ENCODE measurements around the gene TCERG1L. TPM values are rescaled to one million over a fixed set of nuclear protein-coding genes. Genes with fewer than 3 reads are reported as not detected.

TCERG1L gene
- total and polyA plus RNA-seq, 2 experiments from 2014 or later = 0.47 to 0.73 TPM

DNA sequence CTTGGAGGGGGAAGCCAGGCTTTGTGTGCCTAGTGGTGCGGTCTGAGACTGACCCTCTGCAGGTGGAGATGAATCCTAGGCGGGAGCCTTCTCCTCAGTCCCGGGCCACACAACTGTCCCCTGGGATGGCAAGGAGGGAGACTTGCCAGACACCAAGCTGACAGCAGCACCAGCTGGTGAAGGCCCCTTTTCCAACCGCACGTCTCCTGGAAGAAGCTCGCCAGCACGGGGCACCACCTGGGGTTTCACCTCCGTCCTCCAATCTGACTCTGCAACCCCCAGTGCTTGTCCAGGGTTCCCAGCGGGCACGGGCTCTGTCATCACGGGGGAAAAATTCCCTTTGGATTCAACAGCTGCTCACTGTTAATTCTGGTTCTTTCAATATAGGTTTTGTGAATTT, 34.2 kb upstream of the TCERG1L start:
- Histone ChIP-seq H3K4me1 (ENCODE audit: insufficient read depth) (no peaks in the 10 kb centered on the region), H3K27me3 (peaks cover 5% of the 10 kb centered on the region), H3K9me3 (ENCODE audit: low read depth) (no peaks in the 10 kb centered on the region), H3K36me3 (replicated peaks; ENCODE audit: insufficient read depth, low read depth) (no peaks in the 10 kb centered on the region), H3K4me2 (no peak overlapping the region), H3K79me2 (no peaks in the 10 kb centered on the region), H2AFZ (no peak overlapping the region), H3K4me3 (no peak overlapping the region), H3K9me2 (replicated peaks; ENCODE audit: insufficient read depth) (no peaks in the 10 kb centered on the region), H4K20me1 (ENCODE audit: insufficient read depth, poor library complexity, severe bottlenecking) (no peaks in the 10 kb centered on the region), H3K27ac (no peak overlapping the region)
- TF ChIP-seq EZH2phosphoT487 (IDR thresholded peaks at IDR 0.05; ENCODE audit: low read depth, severe bottlenecking, unreplicated experiment) = no peak
- TF ChIP-seq, protein P1, sequence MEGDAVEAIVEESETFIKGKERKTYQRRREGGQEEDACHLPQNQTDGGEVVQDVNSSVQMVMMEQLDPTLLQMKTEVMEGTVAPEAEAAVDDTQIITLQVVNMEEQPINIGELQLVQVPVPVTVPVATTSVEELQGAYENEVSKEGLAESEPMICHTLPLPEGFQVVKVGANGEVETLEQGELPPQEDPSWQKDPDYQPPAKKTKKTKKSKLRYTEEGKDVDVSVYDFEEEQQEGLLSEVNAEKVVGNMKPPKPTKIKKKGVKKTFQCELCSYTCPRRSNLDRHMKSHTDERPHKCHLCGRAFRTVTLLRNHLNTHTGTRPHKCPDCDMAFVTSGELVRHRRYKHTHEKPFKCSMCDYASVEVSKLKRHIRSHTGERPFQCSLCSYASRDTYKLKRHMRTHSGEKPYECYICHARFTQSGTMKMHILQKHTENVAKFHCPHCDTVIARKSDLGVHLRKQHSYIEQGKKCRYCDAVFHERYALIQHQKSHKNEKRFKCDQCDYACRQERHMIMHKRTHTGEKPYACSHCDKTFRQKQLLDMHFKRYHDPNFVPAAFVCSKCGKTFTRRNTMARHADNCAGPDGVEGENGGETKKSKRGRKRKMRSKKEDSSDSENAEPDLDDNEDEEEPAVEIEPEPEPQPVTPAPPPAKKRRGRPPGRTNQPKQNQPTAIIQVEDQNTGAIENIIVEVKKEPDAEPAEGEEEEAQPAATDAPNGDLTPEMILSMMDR (IDR thresholded peaks at IDR 0.05; ENCODE audit: poor library complexity) = no peak
- no peak for TF ChIP-seq EZH2 (IDR thresholded peaks at IDR 0.05; ENCODE audit: borderline replicate concordance)
- DNase-seq (ENCODE audit: low spot score) = no peak
- 91% methylated on average over 11 of the region's 11 CpGs for WGBS (ENCODE audit: low lambda C conversion rate, missing lambda C conversion rate)

DNA sequence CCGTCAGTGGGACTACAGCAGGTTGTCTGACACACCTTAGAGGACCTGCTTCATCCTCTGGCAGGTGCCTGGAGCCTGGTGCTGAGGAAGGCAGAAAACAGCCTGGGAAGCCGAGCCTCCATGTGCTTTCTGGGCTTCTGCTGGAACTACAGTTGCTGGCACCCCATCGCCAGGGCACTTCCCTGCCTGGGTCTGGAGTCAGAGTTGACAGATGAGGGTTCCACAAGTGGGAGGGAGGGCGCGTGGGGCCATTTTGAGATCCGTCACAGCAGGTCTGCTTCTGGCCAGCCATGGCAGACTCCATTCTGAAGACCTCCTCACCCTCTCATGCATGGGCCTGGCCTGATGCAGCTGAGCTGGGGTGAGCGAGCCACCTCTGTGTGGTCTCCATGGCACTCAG, 33.2 kb upstream of the TCERG1L start:
- H3K27ac ChIP-seq = no peak overlapping the region
- no peak for DNase-seq (ENCODE audit: low spot score)
- no peaks in the 10 kb centered on the region for H3K4me1 ChIP-seq (ENCODE audit: insufficient read depth)
- peaks cover 5% of the 10 kb centered on the region for H3K27me3 ChIP-seq
- TF ChIP-seq EZH2phosphoT487 (IDR thresholded peaks at IDR 0.05; ENCODE audit: low read depth, severe bottlenecking, unreplicated experiment) (no peak), EZH2 (IDR thresholded peaks at IDR 0.05; ENCODE audit: borderline replicate concordance) (no peak)
- TF ChIP-seq, protein P1 (IDR thresholded peaks at IDR 0.05; ENCODE audit: poor library complexity) = no peak
- no peak overlapping the region for H3K4me2 ChIP-seq
- H2AFZ ChIP-seq = no peak overlapping the region
- no peaks in the 10 kb centered on the region for H3K9me2 ChIP-seq (replicated peaks; ENCODE audit: insufficient read depth)
- no peaks in the 10 kb centered on the region for H3K79me2 ChIP-seq
- H3K4me3 ChIP-seq = no peak overlapping the region
- no peaks in the 10 kb centered on the region for H3K9me3 ChIP-seq (ENCODE audit: low read depth)
- 86% methylated on average over 6 of the region's 7 CpGs for WGBS (ENCODE audit: low lambda C conversion rate, missing lambda C conversion rate)
- no peaks in the 10 kb centered on the region for H4K20me1 ChIP-seq (ENCODE audit: insufficient read depth, poor library complexity, severe bottlenecking)
- no peaks in the 10 kb centered on the region for H3K36me3 ChIP-seq (replicated peaks; ENCODE audit: insufficient read depth, low read depth)

- 79% methylated on average over 5 of the region's 5 CpGs for WGBS (ENCODE audit: low lambda C conversion rate, missing lambda C conversion rate)
- H3K4me1 ChIP-seq (ENCODE audit: insufficient read depth) = no peaks in the 10 kb centered on the region
- TF ChIP-seq EZH2 (IDR thresholded peaks at IDR 0.05; ENCODE audit: borderline replicate concordance) = no peak
- TF ChIP-seq EZH2phosphoT487 (IDR thresholded peaks at IDR 0.05; ENCODE audit: low read depth, severe bottlenecking, unreplicated experiment) = no peak
- TF ChIP-seq, protein P1 (IDR thresholded peaks at IDR 0.05; ENCODE audit: poor library complexity) = no peak
Measured at GRCh38 chr10:131337741-131338140, 26.2 kb upstream of the TCERG1L start.

DNA sequence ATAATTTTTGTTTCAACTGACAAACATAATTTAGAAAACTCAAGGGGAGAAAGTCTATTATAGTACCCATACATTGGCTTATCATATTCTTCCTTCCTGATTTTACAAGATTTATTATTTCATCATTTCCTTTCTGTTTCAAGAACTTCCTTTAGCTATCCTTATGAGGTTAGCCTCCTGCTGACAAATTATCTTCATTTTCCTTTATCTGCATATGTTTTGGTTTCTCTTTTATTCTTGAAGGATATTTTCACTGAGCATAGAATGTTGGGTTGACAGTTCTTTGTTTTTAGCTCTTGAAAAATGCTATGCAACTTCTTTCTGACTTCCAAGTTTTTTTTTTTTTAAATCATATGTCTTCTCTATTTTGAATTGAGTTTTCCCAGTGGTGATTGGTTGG, 21.3 kb upstream of the TCERG1L start:
- Histone ChIP-seq H3K4me1 (ENCODE audit: insufficient read depth) (no peaks in the 10 kb centered on the region), H3K9me2 (replicated peaks; ENCODE audit: insufficient read depth) (no peaks in the 10 kb centered on the region), H3K36me3 (replicated peaks; ENCODE audit: insufficient read depth, low read depth) (no peaks in the 10 kb centered on the region), H3K27ac (no peak overlapping the region), H3K79me2 (no peaks in the 10 kb centered on the region), H3K9me3 (ENCODE audit: low read depth) (no peaks in the 10 kb centered on the region), H3K27me3 (peaks cover 8% of the 10 kb centered on the region), H3K4me3 (no peak overlapping the region), H3K4me2 (no peak overlapping the region), H4K20me1 (ENCODE audit: insufficient read depth, poor library complexity, severe bottlenecking) (no peaks in the 10 kb centered on the region), H2AFZ (no peak overlapping the region)
- no peak for DNase-seq (ENCODE audit: low spot score)
- TF ChIP-seq EZH2phosphoT487 (IDR thresholded peaks at IDR 0.05; ENCODE audit: low read depth, severe bottlenecking, unreplicated experiment) = no peak
- TF ChIP-seq, protein P1 (IDR thresholded peaks at IDR 0.05; ENCODE audit: poor library complexity) = no peak
- TF ChIP-seq EZH2 (IDR thresholded peaks at IDR 0.05; ENCODE audit: borderline replicate concordance) = no peak

More at GRCh38 chr10:131337741-131338140, 26.2 kb upstream of the TCERG1L start:
- peaks cover 2% of the 10 kb centered on the region for H3K27me3 ChIP-seq
- H3K27ac ChIP-seq = no peak overlapping the region
- no peaks in the 10 kb centered on the region for H4K20me1 ChIP-seq (ENCODE audit: insufficient read depth, poor library complexity, severe bottlenecking)
- no peak overlapping the region for H2AFZ ChIP-seq
- no peak for DNase-seq (ENCODE audit: low spot score)
- no peaks in the 10 kb centered on the region for H3K36me3 ChIP-seq (replicated peaks; ENCODE audit: insufficient read depth, low read depth)
- no peaks in the 10 kb centered on the region for H3K9me2 ChIP-seq (replicated peaks; ENCODE audit: insufficient read depth)
- H3K9me3 ChIP-seq (ENCODE audit: low read depth) = no peaks in the 10 kb centered on the region
- no peak overlapping the region for H3K4me2 ChIP-seq
- no peak overlapping the region for H3K4me3 ChIP-seq
- no peaks in the 10 kb centered on the region for H3K79me2 ChIP-seq
